Mesodermal cell (in vitro differentiated cells): ENCODE data around the gene PPARD.

ENCODE experiments used
- H3K27ac ChIP-seq: 2 replicates; pipeline ENCODE4 v1.7.0; 2013; ENCODE audit warnings: mild to moderate bottlenecking, low read depth, low read length, moderate library complexity; ENCODE audit not compliant: severe bottlenecking
- H3K36me3 ChIP-seq: 2 replicates; pipeline ENCODE4 v1.7.1; 2013; ENCODE audit warnings: mild to moderate bottlenecking, low read length, moderate library complexity; ENCODE audit not compliant: control insufficient read depth, insufficient read depth
- H3K4me1 ChIP-seq: one replicate; pipeline ENCODE4 v1.7.1; 2013; ENCODE audit warnings: mild to moderate bottlenecking, low read length; ENCODE audit not compliant: insufficient read depth, control insufficient read depth, poor library complexity, severe bottlenecking
- H3K4me3 ChIP-seq: 2 replicates; pipeline ENCODE4 v1.7.0; 2013; ENCODE audit warnings: low read length, control low read depth, mild to moderate bottlenecking; ENCODE audit not compliant: insufficient read depth, poor library complexity, severe bottlenecking; ENCODE audit errors: extremely low read depth
- H3K9me3 ChIP-seq: 2 replicates; pipeline ENCODE4 v1.7.1; 2013; ENCODE audit warnings: mild to moderate bottlenecking, low read length, moderate library complexity; ENCODE audit not compliant: control insufficient read depth
- WGBS, 2 experiments: methylation state at CpG; one replicate each; pipeline ENCODE4 v1.1.5; 2013; ENCODE audit warnings: missing lambda C conversion rate in 2 of 2; ENCODE audit not compliant: insufficient coverage in 2 of 2; 5-methylcytosine and 5-hydroxymethylcytosine counted together

Gene PPARD

GRCh38 chr6:35461270-35461669 is 118.9 kb downstream of the PPARD start:
- H3K4me1 ChIP-seq, result no peaks in the 10 kb centered on the region
- no peak overlapping the region for H3K4me3 ChIP-seq
- peaks cover 62% of the 10 kb centered on the region for H3K36me3 ChIP-seq
- no peaks in the 10 kb centered on the region for H3K9me3 ChIP-seq
- WGBS, 2 experiments, result 70 to 78% methylated on average over 3 of the region's 3 CpGs
- H3K27ac ChIP-seq, result no peak overlapping the region

- Histone ChIP-seq H3K4me1 (peaks cover 2% of the 10 kb centered on the region), H3K9me3 (no peaks in the 10 kb centered on the region), H3K36me3 (peaks cover 62% of the 10 kb centered on the region), H3K27ac (no peak overlapping the region), H3K4me3 (no peak overlapping the region)
- WGBS, 2 experiments, result 100% methylated on average over 2 to 3 of the region's 4 CpGs
Measured at GRCh38 chr6:35463292-35463691, 120.9 kb downstream of the PPARD start.

GRCh38 chr6:35465646-35466045 is 123.3 kb downstream of the PPARD start:
- no peak overlapping the region for H3K27ac ChIP-seq
- H3K4me1 ChIP-seq, result peaks cover 5% of the 10 kb centered on the region
- 100% methylated on average over 1 of the region's 1 CpG; no CpG with 5 or more reads in 1 of the 2 experiments for WGBS, 2 experiments
- no peak overlapping the region for H3K4me3 ChIP-seq
- peaks cover 61% of the 10 kb centered on the region for H3K36me3 ChIP-seq
- H3K9me3 ChIP-seq, result no peaks in the 10 kb centered on the region

- 0 to 1% methylated on average over 77 to 82 of the region's 86 CpGs for WGBS, 2 experiments
- peak within 1 kb of the TSS; percentile 93 for H3K4me3 ChIP-seq
- H3K9me3 ChIP-seq, result no peaks in the 10 kb centered on the region
- peaks cover 68% of the 10 kb centered on the region for H3K36me3 ChIP-seq
- H3K4me1 ChIP-seq, result peaks cover 12% of the 10 kb centered on the region
- H3K27ac ChIP-seq, result peak within 1 kb of the TSS; percentile 96
Measured at GRCh38 chr6:35468181-35468979, 126.0 kb downstream of the PPARD start, which contains the start of gene RPL10A. RPL10A (plus strand) TSS chr6:35468401; CDS start chr6:35468435, 34 bp downstream.

GRCh38 chr6:35468980-35469750 is 126.8 kb downstream of the PPARD start:
- peak overlapping the region; percentile 96 for H3K27ac ChIP-seq
- H3K4me1 ChIP-seq, result peaks cover 12% of the 10 kb centered on the region
- H3K4me3 ChIP-seq, result peak overlapping the region; percentile 93
- peaks cover 68% of the 10 kb centered on the region for H3K36me3 ChIP-seq
- H3K9me3 ChIP-seq, result no peaks in the 10 kb centered on the region
- WGBS, 2 experiments, result 1% methylated on average over 27 to 34 of the region's 37 CpGs

- WGBS, 2 experiments, result 20 to 28% methylated on average over 12 of the region's 18 CpGs
- Histone ChIP-seq H3K27ac (peak overlapping the region; percentile 96), H3K9me3 (no peaks in the 10 kb centered on the region), H3K36me3 (peaks cover 76% of the 10 kb centered on the region), H3K4me1 (peaks cover 12% of the 10 kb centered on the region), H3K4me3 (peak overlapping the region; percentile 93)
Measured at GRCh38 chr6:35469751-35470662, 127.6 kb downstream of the PPARD start.

- 60 to 95% methylated on average over 1 to 2 of the region's 3 CpGs for WGBS, 2 experiments
- Histone ChIP-seq H3K27ac (peak overlapping the region; percentile 31), H3K4me1 (peaks cover 12% of the 10 kb centered on the region), H3K36me3 (peaks cover 76% of the 10 kb centered on the region), H3K9me3 (no peaks in the 10 kb centered on the region), H3K4me3 (peak overlapping the region; percentile 93)
Measured at GRCh38 chr6:35470663-35471120, 128.3 kb downstream of the PPARD start.

- Histone ChIP-seq H3K27ac (peak overlapping the region; percentile 51), H3K4me1 (peaks cover 12% of the 10 kb centered on the region), H3K9me3 (no peaks in the 10 kb centered on the region), H3K4me3 (no peak overlapping the region), H3K36me3 (peaks cover 64% of the 10 kb centered on the region)
- 88 to 91% methylated on average over 6 to 7 of the region's 8 CpGs for WGBS, 2 experiments
Measured at GRCh38 chr6:35471836-35472345, 129.5 kb downstream of the PPARD start.

- no peak overlapping the region for H3K4me3 ChIP-seq
- WGBS, 2 experiments, result 90 to 95% methylated on average over 4 to 6 of the region's 9 CpGs
- H3K9me3 ChIP-seq, result no peaks in the 10 kb centered on the region
- peaks cover 77% of the 10 kb centered on the region for H3K36me3 ChIP-seq
- no peak overlapping the region for H3K27ac ChIP-seq
- H3K4me1 ChIP-seq, result peaks cover 10% of the 10 kb centered on the region
Measured at GRCh38 chr6:35473075-35473849, 130.9 kb downstream of the PPARD start.
